Muscle layer of colon (tissue), 2 donors: ENCODE measurements around the gene PDLIM7.
"Not testable (repeated sequence)": the region's sequence is repeated elsewhere in the genome, so short reads cannot be mapped to it uniquely, and the experiment has no call there.

Experiments used
- H3K27ac ChIP-seq: one replicate; pipeline ENCODE4 v1.7.0; 2013; ENCODE audit warnings: low read depth, mild to moderate bottlenecking, low read length, moderate library complexity
- H3K27me3 ChIP-seq, 2 donors: one replicate each; pipeline ENCODE4 v1.7.0; 2013; ENCODE audit warnings: low read length in 2 of 2, mild to moderate bottlenecking in 2 of 2; ENCODE audit not compliant: insufficient read depth in 2 of 2, control insufficient read depth in 1 of 2
- H3K36me3 ChIP-seq: one replicate; pipeline ENCODE4 v1.7.0; 2013; ENCODE audit warnings: mild to moderate bottlenecking, low read length; ENCODE audit not compliant: insufficient read depth
- H3K4me1 ChIP-seq: one replicate; pipeline ENCODE4 v1.7.0; 2013; ENCODE audit warnings: mild to moderate bottlenecking, low read length; ENCODE audit not compliant: insufficient read depth
- H3K4me3 ChIP-seq, 2 donors: one replicate each; pipeline ENCODE4 v1.7.0; 2013; ENCODE audit warnings: low read length in 2 of 2, low read depth in 1 of 2, mild to moderate bottlenecking in 1 of 2, moderate library complexity in 1 of 2
- H3K9ac ChIP-seq: one replicate; pipeline ENCODE4 v1.7.0; 2013; ENCODE audit warnings: low read length
- H3K9me3 ChIP-seq: one replicate; pipeline ENCODE4 v1.7.0; 2013; ENCODE audit warnings: mild to moderate bottlenecking, low read length
- donor health status: abdominal sarcoma.
- donor health status: Adenocarcinoma of cecum.

Gene PDLIM7

DNA sequence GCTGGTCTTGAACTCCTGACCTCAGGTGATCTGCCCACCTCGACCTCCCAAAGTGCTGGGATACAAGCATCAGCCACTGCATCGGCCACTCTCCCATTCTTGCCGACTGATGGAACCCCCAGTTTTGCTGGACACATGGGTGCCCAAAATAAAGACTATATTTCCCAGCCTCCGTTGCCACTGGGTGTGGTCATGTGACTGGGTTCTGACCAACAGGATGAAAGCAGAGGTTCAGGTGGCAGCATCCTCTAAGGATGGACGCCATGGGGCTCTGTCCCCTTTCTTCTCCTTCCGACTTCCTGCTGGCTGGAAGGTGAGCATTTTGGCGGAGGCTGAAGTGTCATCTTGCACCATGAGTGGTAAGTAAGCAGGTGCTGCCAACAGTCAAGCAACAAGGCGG is 10.3 kb downstream of the PDLIM7 start:
- Histone ChIP-seq H3K4me1 (peaks cover 73% of the 10 kb centered on the region), H3K36me3 (peaks cover 79% of the 10 kb centered on the region), H3K27ac (no peak overlapping the region)

DNA sequence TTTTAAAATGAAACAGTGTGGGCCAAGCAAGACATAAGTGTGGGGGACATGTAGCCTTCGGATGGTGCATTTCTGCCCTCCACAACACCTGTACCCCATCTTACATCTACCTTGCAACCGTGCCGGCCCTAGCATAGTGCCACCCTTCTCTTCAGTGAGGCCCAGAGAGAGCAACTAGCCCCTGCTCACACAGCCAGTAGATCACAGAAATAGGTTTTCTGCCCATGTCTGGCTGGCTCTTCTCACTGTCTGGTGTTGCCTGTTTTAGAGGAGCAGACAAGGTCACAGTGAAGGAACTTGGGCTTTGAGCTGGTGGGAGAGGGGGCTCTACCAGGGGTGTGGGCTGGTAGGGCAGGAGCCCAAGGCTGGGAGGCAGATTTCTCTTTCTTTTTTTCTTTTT is 11.1 kb downstream of the PDLIM7 start:
- Histone ChIP-seq H3K36me3 (peaks cover 82% of the 10 kb centered on the region), H3K4me1 (peaks cover 80% of the 10 kb centered on the region)

More for the DNA sequence above, 10.3 kb downstream of the PDLIM7 start:
- Histone ChIP-seq H3K9me3 (no peaks in the 10 kb centered on the region), H3K27me3 (no peaks in the 10 kb centered on the region), H3K4me3 (no peak overlapping the region), H3K9ac (no peak overlapping the region)

DNA sequence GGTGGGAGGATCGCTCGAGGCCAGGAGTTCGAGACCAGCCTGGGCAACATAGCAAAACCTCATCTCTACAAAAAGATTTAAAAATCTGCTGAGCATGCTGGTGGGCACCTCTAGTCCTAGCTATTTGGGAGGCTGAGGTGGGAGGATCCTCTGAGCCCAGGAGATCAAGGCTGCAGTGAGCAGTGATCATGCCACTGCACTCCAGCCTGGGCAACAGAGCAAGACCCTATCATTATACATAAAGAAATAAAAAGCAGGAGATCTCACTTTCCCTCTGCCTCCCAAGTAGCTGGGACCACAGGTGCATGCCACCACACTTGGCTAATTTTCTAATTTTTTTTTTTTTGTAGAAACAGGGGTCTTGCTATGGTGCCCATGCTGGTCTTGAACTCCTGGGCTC is 11.7 kb downstream of the PDLIM7 start:
- Histone ChIP-seq H3K27ac (peak overlapping the region; percentile 80), H3K36me3 (peaks cover 77% of the 10 kb centered on the region), H3K4me1 (peaks cover 76% of the 10 kb centered on the region)
- not testable (repeated sequence) for H3K9me3 ChIP-seq, H3K9ac ChIP-seq, H3K4me3 ChIP-seq, H3K27me3 ChIP-seq

More for the DNA sequence above, 11.1 kb downstream of the PDLIM7 start:
- H3K27ac ChIP-seq: no peak overlapping the region
- H3K9me3 ChIP-seq: no peaks in the 10 kb centered on the region
- no peaks in the 10 kb centered on the region for H3K27me3 ChIP-seq
- H3K4me3 ChIP-seq: no peak overlapping the region
- H3K9ac ChIP-seq: no peak overlapping the region

DNA sequence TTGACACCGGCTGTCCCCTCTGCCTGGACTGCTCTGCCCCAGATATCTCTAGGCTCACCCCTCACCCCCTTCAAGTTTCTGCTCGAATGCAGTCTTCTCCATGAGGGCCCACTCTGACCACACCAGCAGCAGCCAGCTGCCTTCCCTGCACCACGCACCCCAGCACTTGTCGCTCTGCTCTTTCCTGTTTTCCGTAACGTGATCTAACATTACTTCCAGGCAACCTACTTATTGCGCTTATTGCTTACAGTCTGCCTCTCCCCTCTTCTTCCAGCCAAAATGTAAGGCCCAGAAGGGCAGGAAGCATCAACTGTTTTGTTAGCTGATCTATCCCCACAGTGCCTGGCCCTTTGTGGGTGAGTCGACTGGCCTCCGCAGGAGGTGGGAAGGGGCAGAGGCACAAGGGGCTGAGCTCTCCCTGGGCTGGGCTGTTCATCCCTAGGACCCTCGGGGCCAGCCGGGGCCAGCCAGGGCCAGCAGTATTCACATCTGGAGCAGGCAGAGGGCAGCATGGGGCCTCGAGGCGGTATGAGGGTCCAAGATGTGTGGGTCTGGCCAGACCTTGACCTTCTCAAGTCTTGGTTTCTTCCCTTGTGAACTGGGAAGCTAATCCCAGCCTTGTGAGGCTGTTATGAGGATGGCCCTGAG is 12.4 kb downstream of the PDLIM7 start:
- no peak overlapping the region for H3K9ac ChIP-seq
- H3K27me3 ChIP-seq: no peaks in the 10 kb centered on the region
- H3K36me3 ChIP-seq: peaks cover 70% of the 10 kb centered on the region
- H3K27ac ChIP-seq: peak overlapping the region; percentile 80
- no peak overlapping the region for H3K4me3 ChIP-seq
- peaks cover 71% of the 10 kb centered on the region for H3K4me1 ChIP-seq
- no peaks in the 10 kb centered on the region for H3K9me3 ChIP-seq

DNA sequence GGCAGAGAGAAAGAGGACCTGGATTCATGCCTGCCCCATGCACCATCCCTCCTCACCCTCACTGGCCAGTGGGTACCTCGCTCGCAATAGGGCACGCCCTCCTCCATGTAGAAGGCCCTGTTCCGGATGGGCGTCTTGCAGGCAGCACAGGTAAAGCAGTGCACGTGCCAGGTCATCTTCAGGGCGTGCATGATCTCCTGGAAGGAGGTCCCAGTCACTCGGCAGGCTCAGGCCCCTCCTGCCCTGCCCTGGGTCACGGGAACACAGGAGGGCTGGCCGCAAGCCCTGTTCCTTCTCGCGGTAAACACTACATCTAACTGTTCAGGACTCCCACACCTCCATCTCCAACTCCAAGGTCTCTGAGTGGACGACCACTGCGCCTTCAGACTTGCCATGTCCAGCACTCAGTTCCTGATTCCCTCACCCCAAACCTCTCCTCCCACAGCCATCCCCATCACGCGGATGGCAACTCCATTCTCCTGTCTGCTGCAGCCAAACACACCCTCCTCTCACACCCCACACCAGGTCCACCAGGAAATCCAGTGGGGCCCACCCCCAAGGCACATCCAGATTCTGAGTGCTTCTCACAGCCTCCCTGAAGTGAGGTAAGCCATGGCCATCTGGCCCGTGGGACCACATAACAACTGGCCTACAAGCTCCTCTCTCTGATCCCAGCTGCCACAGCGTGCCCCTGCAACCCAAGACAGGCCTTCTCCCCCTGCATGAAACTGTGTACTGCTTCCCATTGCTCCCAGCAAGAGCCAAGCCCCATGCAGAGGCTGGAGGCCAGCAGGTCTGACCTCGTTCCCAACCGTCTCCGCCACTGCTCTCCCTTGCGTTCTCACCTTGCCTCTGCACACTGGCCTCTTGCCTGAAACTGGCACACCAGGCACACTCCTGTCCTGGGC is 13.2 kb downstream of the PDLIM7 start:
- Histone ChIP-seq H3K36me3 (peaks cover 63% of the 10 kb centered on the region), H3K9ac (no peak overlapping the region), H3K27me3 (no peaks in the 10 kb centered on the region), H3K9me3 (no peaks in the 10 kb centered on the region), H3K27ac (peak overlapping the region; percentile 80), H3K4me3 (no peak overlapping the region), H3K4me1 (peaks cover 71% of the 10 kb centered on the region)

DNA sequence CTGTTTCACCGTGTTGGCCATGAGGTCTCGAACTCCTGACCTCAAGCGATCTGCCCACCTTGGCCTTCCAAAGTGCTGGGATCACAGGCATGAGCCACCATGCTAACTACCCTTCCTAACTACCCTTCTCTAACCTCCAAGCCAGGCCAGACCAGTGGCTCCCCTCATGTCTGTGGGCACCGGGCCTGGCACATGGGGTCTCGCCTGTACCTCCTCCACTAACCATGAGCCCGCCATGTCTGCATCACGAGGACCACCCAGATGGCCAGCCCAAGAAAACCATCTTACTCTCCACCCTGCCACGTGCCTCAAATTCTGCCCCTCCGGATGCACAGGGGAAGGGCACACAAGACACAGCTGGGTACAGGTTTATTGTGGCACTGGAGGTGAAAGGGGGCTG is 14.4 kb downstream of the PDLIM7 start:
- Histone ChIP-seq H3K27ac (peak overlapping the region; percentile 80), H3K9me3 (no peaks in the 10 kb centered on the region), H3K36me3 (peaks cover 51% of the 10 kb centered on the region), H3K9ac (no peak overlapping the region), H3K4me3 (no peak overlapping the region), H3K4me1 (peaks cover 79% of the 10 kb centered on the region), H3K27me3 (no peaks in the 10 kb centered on the region)

DNA sequence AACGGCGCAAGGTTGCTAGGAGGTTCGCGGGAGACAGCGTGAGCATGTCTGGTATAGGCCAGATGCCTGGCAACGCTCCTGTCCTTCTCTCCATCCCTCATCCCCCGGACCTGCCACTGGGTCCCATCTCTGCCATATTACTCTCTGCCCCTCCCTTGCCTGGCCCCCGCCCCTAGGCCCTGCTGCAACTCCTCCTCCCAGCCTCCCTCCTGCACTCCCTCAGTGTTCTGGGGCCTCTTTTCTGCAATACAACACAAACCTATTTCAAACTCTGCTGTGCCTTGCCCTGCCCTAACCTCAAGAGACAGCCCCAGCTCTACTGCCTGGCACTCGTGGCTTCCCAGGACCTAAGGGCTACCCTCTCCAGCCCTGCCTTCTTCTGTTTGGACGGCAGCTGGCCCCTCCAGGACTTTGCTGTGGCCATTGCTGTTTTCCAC is 15.0 kb downstream of the PDLIM7 start:
- peaks cover 82% of the 10 kb centered on the region for H3K4me1 ChIP-seq
- no peak overlapping the region for H3K4me3 ChIP-seq
- H3K27ac ChIP-seq: no peak overlapping the region
- no peak overlapping the region for H3K9ac ChIP-seq
- no peaks in the 10 kb centered on the region for H3K9me3 ChIP-seq
- no peaks in the 10 kb centered on the region for H3K27me3 ChIP-seq
- H3K36me3 ChIP-seq: peaks cover 44% of the 10 kb centered on the region

DNA sequence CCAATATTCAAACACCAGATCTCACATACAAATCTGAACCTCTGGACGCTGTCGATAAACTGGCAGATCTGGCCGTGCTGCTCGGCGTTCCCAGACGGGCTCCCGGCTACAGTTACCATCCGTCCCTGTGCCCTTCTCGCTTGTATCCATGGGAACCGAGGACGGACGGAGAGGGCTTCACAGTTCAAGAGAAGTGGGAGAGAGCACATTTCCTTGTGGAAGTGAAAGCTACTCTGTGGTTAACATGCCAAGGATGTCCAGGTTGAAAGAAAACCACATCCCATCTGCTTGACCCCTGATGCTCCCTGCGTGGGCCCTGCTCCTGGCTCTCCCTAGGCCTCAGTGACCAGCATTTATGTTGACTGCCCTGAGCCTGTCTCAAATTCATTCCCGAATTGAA is 17.6 kb downstream of the PDLIM7 start:
- Histone ChIP-seq H3K4me1 (peaks cover 88% of the 10 kb centered on the region), H3K9me3 (no peaks in the 10 kb centered on the region), H3K27ac (peak overlapping the region; percentile 76), H3K9ac (no peak overlapping the region), H3K4me3 (no peak overlapping the region), H3K27me3 (no peaks in the 10 kb centered on the region), H3K36me3 (peaks cover 26% of the 10 kb centered on the region)

DNA sequence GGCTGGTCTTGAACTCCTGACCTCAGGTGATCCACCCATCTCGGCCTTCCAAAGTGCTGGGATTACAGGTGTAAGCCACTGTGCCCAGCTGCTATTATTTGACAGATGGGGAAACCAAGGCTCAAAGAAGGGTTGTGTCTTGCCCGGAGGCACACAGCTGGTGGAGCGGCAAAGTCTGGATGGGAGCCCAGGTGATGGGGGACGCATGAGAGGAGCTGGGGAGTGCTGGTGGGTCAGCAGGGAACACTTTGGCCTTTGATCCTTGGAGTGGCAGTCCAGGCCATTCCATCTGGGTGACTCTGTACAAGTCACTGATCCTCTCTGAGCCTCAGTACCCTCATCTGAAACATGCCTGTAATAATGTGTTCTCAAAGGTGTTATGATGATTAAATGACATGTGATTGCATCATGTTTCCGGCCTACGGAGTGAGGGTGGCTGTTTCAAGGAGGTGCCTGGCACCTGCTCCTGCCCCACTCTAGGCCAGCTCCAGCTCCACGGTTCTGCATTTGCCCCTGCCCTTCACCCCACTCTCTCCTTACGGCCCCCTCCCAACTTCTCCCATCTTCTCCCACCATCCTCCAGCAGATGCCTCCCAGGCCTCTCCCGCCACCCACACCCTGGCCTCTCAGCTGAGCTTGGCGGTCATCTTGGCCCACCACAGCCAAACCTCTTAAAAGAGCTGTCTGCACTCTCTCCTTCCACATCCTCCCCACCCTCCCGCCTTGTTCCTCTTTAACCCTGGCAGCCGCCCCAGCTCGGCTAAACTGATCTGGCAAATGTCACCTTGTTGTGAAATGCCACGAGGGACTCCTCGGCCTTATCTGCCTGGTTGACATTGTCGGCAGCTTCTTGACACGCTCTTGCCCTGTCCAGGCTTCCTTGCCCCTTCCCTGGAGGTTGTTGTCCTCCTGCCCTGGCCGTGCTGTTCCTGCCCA is 18.4 kb downstream of the PDLIM7 start:
- peaks cover 88% of the 10 kb centered on the region for H3K4me1 ChIP-seq
- H3K9me3 ChIP-seq: no peaks in the 10 kb centered on the region
- no peak overlapping the region for H3K9ac ChIP-seq
- no peaks in the 10 kb centered on the region for H3K27me3 ChIP-seq
- peak overlapping the region; percentile 76 for H3K27ac ChIP-seq
- peaks cover 18% of the 10 kb centered on the region for H3K36me3 ChIP-seq
- no peak overlapping the region for H3K4me3 ChIP-seq

DNA sequence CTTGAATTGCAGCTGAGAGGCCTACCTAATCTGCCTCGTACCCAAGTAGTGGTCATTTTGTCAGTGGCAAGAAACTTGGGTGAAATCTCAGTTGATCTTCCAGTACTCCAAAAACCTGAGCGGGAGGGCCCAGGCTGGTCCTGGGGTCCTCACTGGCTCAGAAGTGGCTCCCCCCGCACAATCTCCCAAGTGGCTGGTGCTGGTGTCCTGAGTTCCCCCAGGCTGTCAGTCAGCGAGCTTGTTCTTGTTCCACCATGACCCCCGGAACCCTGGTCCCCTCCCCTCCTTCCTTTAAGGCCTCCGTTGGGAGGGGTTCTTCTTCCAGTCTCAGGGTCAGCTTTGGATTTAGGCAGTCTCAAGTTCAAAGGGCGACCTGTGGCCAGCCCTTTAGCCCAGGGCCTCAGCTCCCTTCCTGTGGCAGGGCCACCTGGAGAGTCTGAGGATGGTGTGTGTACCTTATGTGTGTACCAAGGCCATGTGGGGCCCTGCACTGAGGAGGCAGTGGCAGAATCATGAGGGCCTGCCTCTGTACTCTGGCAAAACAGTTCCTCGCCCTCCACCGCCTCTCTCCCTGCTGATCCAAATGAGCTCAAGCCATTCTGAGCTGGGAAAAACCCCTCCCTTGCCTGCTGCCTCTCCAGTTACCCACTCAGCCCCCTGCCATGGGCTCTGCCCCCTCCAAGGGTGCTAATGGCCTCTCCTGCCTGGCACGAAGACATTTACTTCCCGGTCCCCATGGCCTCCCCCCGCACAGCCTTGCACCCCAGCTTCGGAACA is 19.5 kb downstream of the PDLIM7 start:
- peaks cover 78% of the 10 kb centered on the region for H3K4me1 ChIP-seq
- H3K9ac ChIP-seq: no peak overlapping the region
- H3K27me3 ChIP-seq: no peaks in the 10 kb centered on the region
- no peak overlapping the region for H3K4me3 ChIP-seq
- peaks cover 7% of the 10 kb centered on the region for H3K36me3 ChIP-seq
- peak overlapping the region; percentile 70 for H3K27ac ChIP-seq
- no peaks in the 10 kb centered on the region for H3K9me3 ChIP-seq
